MCF 10A (cell line): ENCODE results near the gene HOATZ. TPM values are rescaled to one million over a fixed set of nuclear protein-coding genes. Genes with fewer than 3 reads are reported as not detected.

ENCODE experiments used
- BruUV-seq: library from RNA; stranded (reverse); fragments of 400-500 nt; replicated peaks from 2 replicates; lab custom pipeline; 2021; lab: Mats Ljungman, UMichigan
- CTCF ChIA-PET: fragments of 300-600 bp; sonication (Branson Sonifier 250); formaldehyde crosslinking; extraction: SDS; loops from one replicate; lab custom pipeline; 2021; ENCODE audit warnings: antibody characterized with exemption, inconsistent platforms; lab: Yijun Ruan, JAX
- POLR2A ChIA-PET: fragments of 300-600, 350-650 bp; sonication (Branson Sonifier 250); formaldehyde crosslinking; extraction: SDS; loops from one replicate; lab custom pipeline; 2020; ENCODE audit warnings: antibody characterized with exemption, inconsistent platforms; lab: Yijun Ruan, JAX
- DNase-seq: peaks from one replicate; pipeline ENCODE4 v3.0.0-alpha.2; 2018; ENCODE audit not compliant: unreplicated experiment
- H3K27ac Mint-ChIP-seq: one replicate; pipeline ENCODE4 v1.8.0; 2022; ENCODE audit warnings: mild to moderate bottlenecking, low read depth, mixed read lengths; ENCODE audit not compliant: unreplicated experiment
- H3K27me3 Mint-ChIP-seq: one replicate; pipeline ENCODE4 v1.8.0; 2022; ENCODE audit warnings: mixed read lengths; ENCODE audit not compliant: insufficient read depth, unreplicated experiment
- H3K36me3 Mint-ChIP-seq: one replicate; pipeline ENCODE4 v1.8.0; 2022; ENCODE audit warnings: mild to moderate bottlenecking, moderate library complexity, mixed read lengths; ENCODE audit not compliant: insufficient read depth, unreplicated experiment
- H3K4me1 Mint-ChIP-seq: one replicate; pipeline ENCODE4 v1.8.0; 2022; ENCODE audit warnings: mixed read lengths; ENCODE audit not compliant: insufficient read depth, unreplicated experiment
- H3K4me3 Mint-ChIP-seq: one replicate; pipeline ENCODE4 v1.8.0; 2022; ENCODE audit warnings: mild to moderate bottlenecking, moderate library complexity, mixed read lengths; ENCODE audit not compliant: unreplicated experiment
- H3K9me3 Mint-ChIP-seq: one replicate; pipeline ENCODE4 v1.8.0; 2022; ENCODE audit warnings: mixed read lengths; ENCODE audit not compliant: unreplicated experiment
- CTCF ChIP-seq: fragments of 200-600 bp; IDR thresholded peaks from one replicate; pipeline ENCODE4 v1.8.0; 2022; ENCODE audit warnings: antibody characterized with exemption, mild to moderate bottlenecking; ENCODE audit not compliant: unreplicated experiment
- intact Hi-C: fragments of 100-400 bp; cut with micrococcal nuclease; formaldehyde crosslinking; loops from 2 replicates; pipeline ENCODE4 v1.14.1; 2022
- microRNA-seq: library from miRNA; unstranded; fragments of <30 nt; microRNA quantifications from one replicate; pipeline ENCODE4 v1.2.0, GENCODE V29; 2022
- total RNA-seq: library from RNA; stranded (reverse); gene quantifications from 2 replicates; pipeline ENCODE4 v1.2.3, GENCODE V29; 2022

Gene HOATZ
- total RNA-seq, 1 experiment from 2014 or later = not detected

GRCh38 chr11:111582881-111583280 is 68.3 kb downstream of the HOATZ start:
- no TSS peak for BruUV-seq
- H3K36me3 Mint-ChIP-seq = no peaks in the 10 kb centered on the region
- intact Hi-C loops = no loop called here
- TF ChIP-seq CTCF = no peak
- no peak overlapping the region for H3K27ac Mint-ChIP-seq
- H3K9me3 Mint-ChIP-seq = no peaks in the 10 kb centered on the region
- POLR2A ChIA-PET = no interaction called here
- H3K27me3 Mint-ChIP-seq = no peaks in the 10 kb centered on the region
- no peak overlapping the region for H3K4me3 Mint-ChIP-seq
- H3K4me1 Mint-ChIP-seq = no peaks in the 10 kb centered on the region
- DNase-seq = no peak
- CTCF ChIA-PET = interaction anchor here (0.6 to 1.4 kb wide), 7 partner anchors 16 to 261 kb away, joined by 3 to 6 read pairs (median 4); no protein-coding TSS in a partner anchor

GRCh38 chr11:111585371-111585770 is 70.8 kb downstream of the HOATZ start:
- no peak for DNase-seq
- H3K9me3 Mint-ChIP-seq = no peaks in the 10 kb centered on the region
- H3K36me3 Mint-ChIP-seq = no peaks in the 10 kb centered on the region
- no peaks in the 10 kb centered on the region for H3K27me3 Mint-ChIP-seq
- H3K4me1 Mint-ChIP-seq = no peaks in the 10 kb centered on the region
- POLR2A ChIA-PET = no interaction called here
- BruUV-seq = no TSS peak
- intact Hi-C loops = loop anchor here (5.0 kb wide), 1 partner anchor 133 kb away; no protein-coding TSS in a partner anchor
- CTCF ChIA-PET = interaction anchor here (0.6 to 4.0 kb wide), 11 partner anchors 12 to 295 kb away, joined by 3 to 17 read pairs (median 3); no protein-coding TSS in a partner anchor
- H3K27ac Mint-ChIP-seq = no peak overlapping the region
- H3K4me3 Mint-ChIP-seq = no peak overlapping the region
- TF ChIP-seq CTCF = no peak

- ChIA-PET CTCF (interaction anchor here (0.6 to 4.3 kb wide), 30 partner anchors 8 to 279 kb away, joined by 3 to 26 read pairs (median 4); partner anchors contain the start of gene PPP2R1B), POLR2A (interaction anchor here (0.6 to 1.4 kb wide), 8 partner anchors 11 to 237 kb away, joined by 3 to 5 read pairs (median 3); no protein-coding TSS in a partner anchor)
- DNase-seq = peak; percentile 55
- no peaks in the 10 kb centered on the region for H3K36me3 Mint-ChIP-seq
- H3K4me1 Mint-ChIP-seq = no peaks in the 10 kb centered on the region
- H3K4me3 Mint-ChIP-seq = no peak overlapping the region
- intact Hi-C loops = loop anchor here (1.0 to 5.0 kb wide), 3 partner anchors 134 to 255 kb away; no protein-coding TSS in a partner anchor
- BruUV-seq = no TSS peak
- no peak overlapping the region for H3K27ac Mint-ChIP-seq
- H3K27me3 Mint-ChIP-seq = no peaks in the 10 kb centered on the region
- no peaks in the 10 kb centered on the region for H3K9me3 Mint-ChIP-seq
- peak; percentile 40 for TF ChIP-seq CTCF
Observed at GRCh38 chr11:111586388-111586831, 71.8 kb downstream of the HOATZ start.

Small RNAs within 50 kb of the gene (microRNA-seq; reads per million reads assigned to microRNA genes)
- gene MIR34B (42.3 reads per million, percentile 66 among the genes with 10 or more reads in this experiment), gene MIR34C (720 reads per million, percentile 85 among the genes with 10 or more reads in this experiment)

Other genes starting within 250 kb of the HOATZ start
- gene POU2AF3, start 216.2 kb upstream of the HOATZ start, total RNA-seq = not detected in 2 replicates
- gene POU2AF1, start 135.5 kb upstream of the HOATZ start, total RNA-seq = not detected in 2 replicates
- gene BTG4, start 2.4 kb upstream of the HOATZ start, total RNA-seq = not detected in 2 replicates
- not detected in 2 replicates for gene LAYN, start 25.9 kb downstream of the HOATZ start, total RNA-seq
- gene SIK2, start 87.7 kb downstream of the HOATZ start, total RNA-seq = 13.7 and 18.6 TPM in 2 replicates